K562 (cell line): Measurements from ENCODE around the gene MRPL3. TPM values are rescaled to one million over a fixed set of nuclear protein-coding genes. Genes with fewer than 3 reads are reported as not detected.

Source experiments
- ATAC-seq: fragments of 200-7000 bp; cut with Tn5 transposase; 3 replicates; pipeline ENCODE4 v1.9.1; 2020; ENCODE audit warnings: moderate library complexity
- BruUV-seq: library from RNA; stranded (reverse); fragments of 400-500 nt; replicated peaks from 2 replicates; lab custom pipeline; 2021; lab: Mats Ljungman, UMichigan
- CTCF ChIA-PET: fragments of 300-600 bp; formaldehyde crosslinking; extraction: SDS; loops from one replicate; lab custom pipeline; 2021; ENCODE audit warnings: low intra/inter-chr PET ratio; lab: Yijun Ruan, JAX
- POLR2A ChIA-PET: fragments of 300-600, 350-650 bp; sonication (Branson Sonifier 250); formaldehyde crosslinking; extraction: SDS; loops from one replicate; lab custom pipeline; 2021; ENCODE audit warnings: antibody characterized with exemption, inconsistent platforms; lab: Yijun Ruan, JAX
- DNase-seq, 4 experiments: peaks; one replicate each; pipeline versions ENCODE4 v3.0.0 to v3.0.0-alpha.2; 2011 to 2018; ENCODE audit warnings: low spot score in 3 of 4, mixed read lengths in 3 of 4; ENCODE audit errors: extremely low read depth in 1 of 4
- FAIRE-seq: peaks from 2 replicates; lab custom pipeline; 2011; peaks lifted over from hg19 to GRCh38; lab: Jason Lieb, UNC
- H2AFZ ChIP-seq: 2 replicates; pipeline ENCODE4 v1.6.0; 2011; ENCODE audit warnings: low read depth, low read length, control low read depth, inconsistent platforms
- H3K27ac ChIP-seq: fragments of 200-600 bp; 3 replicates; pipeline ENCODE4 v1.8.0; 2011; ENCODE audit warnings: low read depth, mild to moderate bottlenecking, control low read depth, inconsistent platforms, low read length, moderate library complexity, mixed read lengths; ENCODE audit errors: extremely low read depth
- H3K27me3 ChIP-seq, 2 experiments: fragments of 300-600 bp in 1 of 2; 2 replicates in 1 of 2; 3 replicates in 1 of 2; pipeline versions ENCODE4 v1.6.0 to v1.8.0; 2011; ENCODE audit warnings: inconsistent platforms in 2 of 2, low read length in 2 of 2, mild to moderate bottlenecking in 1 of 2, mixed read lengths in 1 of 2, moderate library complexity in 1 of 2; ENCODE audit not compliant: control insufficient read depth in 2 of 2, insufficient read depth in 2 of 2
- H3K36me3 ChIP-seq: fragments of 300-600 bp; 3 replicates; pipeline ENCODE4 v1.8.0; 2011; ENCODE audit warnings: mild to moderate bottlenecking, low read length, inconsistent platforms; ENCODE audit not compliant: control insufficient read depth, insufficient read depth
- H3K4me1 ChIP-seq, 2 experiments: fragments of 200-600 bp in 1 of 2; replicated peaks in 1 of 2; 2 replicates in 1 of 2; 3 replicates in 1 of 2; pipeline versions ENCODE4 v1.5.1 to v1.8.0; 2011; ENCODE audit warnings: inconsistent platforms in 2 of 2, low read length in 2 of 2, mild to moderate bottlenecking in 1 of 2, mixed read lengths in 1 of 2, moderate library complexity in 1 of 2; ENCODE audit not compliant: control insufficient read depth in 2 of 2, insufficient read depth in 2 of 2
- H3K4me2 ChIP-seq: 2 replicates; pipeline ENCODE4 v1.6.1; 2011; ENCODE audit warnings: low read length, control low read depth, inconsistent platforms, mixed read lengths; ENCODE audit not compliant: insufficient read depth
- H3K4me3 ChIP-seq: fragments of 200-600 bp; sonication (generic), shearing (Covaris generic); 2 replicates; pipeline ENCODE4 v1.5.1; 2016; ENCODE audit warnings: control low read depth, inconsistent platforms
- H3K79me2 ChIP-seq: fragments of 200-600 bp; 3 replicates; pipeline ENCODE4 v1.8.0; 2011; ENCODE audit warnings: low read length, inconsistent platforms; ENCODE audit not compliant: control insufficient read depth, insufficient read depth
- H3K9ac ChIP-seq, 2 experiments: 2 replicates each; pipeline versions ENCODE4 v1.6.0 to v1.6.1; 2011; ENCODE audit warnings: low read depth in 2 of 2, low read length in 2 of 2, control low read depth in 1 of 2, inconsistent platforms in 1 of 2, mild to moderate bottlenecking in 1 of 2, mixed read lengths in 1 of 2; ENCODE audit not compliant: insufficient read depth in 1 of 2
- H3K9me1 ChIP-seq: one replicate; pipeline ENCODE4 v1.6.0; 2011; ENCODE audit warnings: inconsistent platforms, mild to moderate bottlenecking, low read length, moderate library complexity; ENCODE audit not compliant: control insufficient read depth, insufficient read depth
- H3K9me3 ChIP-seq: replicated peaks from 2 replicates; pipeline ENCODE4 v1.5.1; 2011; ENCODE audit warnings: low read depth, low read length, inconsistent platforms; ENCODE audit not compliant: control insufficient read depth, insufficient read depth
- H4K20me1 ChIP-seq: replicated peaks from 2 replicates; pipeline ENCODE4 v1.6.1; 2011; ENCODE audit warnings: low read length, inconsistent platforms, mixed read lengths; ENCODE audit not compliant: control insufficient read depth, insufficient read depth
- CHD2 ChIP-seq: IDR thresholded peaks from 2 replicates; pipeline ENCODE4 v1.6.1; 2011; ENCODE audit warnings: low read depth, low read length
- DPF2 ChIP-seq: fragments of 450-650 bp; IDR thresholded peaks from 2 replicates; pipeline ENCODE4 v1.6.1; 2016
- ETV5 ChIP-seq: sonication (generic); formaldehyde crosslinking; IDR thresholded peaks from 2 replicates; pipeline ENCODE4 v1.4.0; 2020; ENCODE audit warnings: low read depth, mild to moderate bottlenecking, missing genetic modification reagents
- GATA2 ChIP-seq: sonication (generic); formaldehyde crosslinking; IDR thresholded peaks from 2 replicates; pipeline ENCODE4 v1.4.0; 2020; ENCODE audit warnings: mild to moderate bottlenecking, missing genetic modification reagents
- JUND ChIP-seq, 2 experiments: IDR thresholded peaks; 2 replicates in 1 of 2; 3 replicates in 1 of 2; pipeline ENCODE4 v1.6.1; 2011; ENCODE audit warnings: borderline replicate concordance in 2 of 2, low read depth in 2 of 2, low read length in 2 of 2, improper control_type of control experiment in 1 of 2, missing biosample characterization in 1 of 2, missing genetic modification characterization in 1 of 2, missing genetic modification reagents in 1 of 2
- PBX2 ChIP-seq, 2 experiments: IDR thresholded peaks in 1 of 2; conservative IDR thresholded peaks in 1 of 2; 2 replicates each; pipeline ENCODE4 v1.6.1; 2016; ENCODE audit warnings: low read depth in 2 of 2, mild to moderate bottlenecking in 1 of 2, missing compliant biosample characterization in 1 of 2, missing genetic modification characterization in 1 of 2, moderate library complexity in 1 of 2
- SP1 ChIP-seq: sonication (generic); formaldehyde crosslinking; IDR thresholded peaks from 2 replicates; pipeline ENCODE4 v1.8.1; 2022; ENCODE audit warnings: mild to moderate bottlenecking, missing genetic modification reagents
- TAL1 ChIP-seq: fragments of 450-650 bp; IDR thresholded peaks from 2 replicates; pipeline ENCODE4 v1.6.1; 2016; ENCODE audit warnings: mild to moderate bottlenecking
- TEAD2 ChIP-seq: fragments of 450-650 bp; IDR thresholded peaks from 2 replicates; pipeline ENCODE4 v1.6.1; 2016; ENCODE audit warnings: missing genetic modification characterization, control low read depth, missing compliant biosample characterization
- XRCC5 ChIP-seq: fragments of 200-400 bp; formaldehyde crosslinking; IDR thresholded peaks from 2 replicates; pipeline ENCODE4 v1.6.1; 2017; ENCODE audit warnings: low read depth, mild to moderate bottlenecking, low read length
- ZNF707 ChIP-seq: fragments of 250-450 bp; sonication (Bioruptor Pico); conservative IDR thresholded peaks from 2 replicates; pipeline ENCODE4 v1.8.0; 2022; ENCODE audit warnings: inconsistent platforms, mild to moderate bottlenecking, moderate library complexity
- in situ Hi-C: fragments of 300-500 bp; cut with MboI; formaldehyde crosslinking; loops from 4 replicates; pipeline ENCODE4 v1.15.0; 2018; ENCODE audit warnings: inconsistent platforms, mixed read lengths
- intact Hi-C: fragments of 100-400 bp; cut with micrococcal nuclease; formaldehyde crosslinking; loops from 2 replicates; pipeline ENCODE4 v1.14.2; 2022
- polyA plus RNA-seq, 8 experiments: library from polyadenylated mRNA; depleted of rRNA in 4 of 8; stranded (reverse) in 5 of 8; unstranded in 3 of 8; fragments of >200 nt; fragmentation: Nextera tagmentation in 2 of 8; fragmentation: Illumina TruSeq in 1 of 8; extraction: Ambion mirVana in 2 of 8; extraction: Trizol in 1 of 8; gene quantifications; 2 replicates each; pipeline versions ENCODE4 v1.2.1 to v1.2.3, GENCODE V29; 2011 to 2014; ENCODE audit warnings: inconsistent platforms in 1 of 8, missing spikeins in 1 of 8
- total RNA-seq, 7 experiments: library from RNA; depleted of rRNA in 6 of 7; stranded (reverse); fragments of >200 nt in 6 of 7; fragmentation: Illumina TruSeq in 2 of 7; extraction: Trizol in 2 of 7; gene quantifications; 2 replicates each; pipeline versions ENCODE4 v1.2.1 to v1.2.3, GENCODE V29; 2011 to 2021; ENCODE audit warnings: low replicate concordance in 1 of 7
- TF ChIP-seq, protein P1 (sequence below): sonication (generic); formaldehyde crosslinking; IDR thresholded peaks from 2 replicates; pipeline ENCODE4 v1.9.0; 2022; ENCODE audit warnings: mild to moderate bottlenecking, missing genetic modification reagents

Gene MRPL3
- total and polyA plus RNA-seq, 9 of the 15 experiments (the other 6 are each of a cell fraction or from before 2014, with no cell fraction given) = 81.7 to 340 (median 190) TPM

DNA sequence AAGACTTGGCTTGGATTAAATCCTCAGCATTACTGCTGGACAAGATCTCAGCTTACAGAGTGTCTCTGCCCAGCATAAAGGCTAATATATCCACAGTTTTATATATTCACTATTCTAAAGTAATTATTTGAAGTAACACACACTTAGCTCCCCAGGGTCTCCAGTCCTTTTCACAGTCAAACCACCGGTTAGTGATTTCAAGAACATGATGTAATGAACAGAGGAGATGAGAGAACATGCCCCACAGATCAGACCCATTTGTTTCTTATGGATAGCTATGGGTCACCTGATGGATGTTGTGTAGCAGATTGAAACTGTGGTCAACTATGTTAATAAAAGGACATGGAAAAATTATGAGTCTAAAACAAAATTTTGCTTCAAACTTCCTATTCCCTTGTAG, 44.8 kb upstream of the MRPL3 start (continued):
- TF ChIP-seq PBX2 (CRISPR knock-in tag; IDR thresholded peaks at IDR 0.05; ENCODE audit: low read depth) (no peak), PBX2 (tag; conservative IDR thresholded peaks at IDR 0.05; ENCODE audit: low read depth) (no peak), TAL1 (no peak), ETV5 (no peak)

DNA sequence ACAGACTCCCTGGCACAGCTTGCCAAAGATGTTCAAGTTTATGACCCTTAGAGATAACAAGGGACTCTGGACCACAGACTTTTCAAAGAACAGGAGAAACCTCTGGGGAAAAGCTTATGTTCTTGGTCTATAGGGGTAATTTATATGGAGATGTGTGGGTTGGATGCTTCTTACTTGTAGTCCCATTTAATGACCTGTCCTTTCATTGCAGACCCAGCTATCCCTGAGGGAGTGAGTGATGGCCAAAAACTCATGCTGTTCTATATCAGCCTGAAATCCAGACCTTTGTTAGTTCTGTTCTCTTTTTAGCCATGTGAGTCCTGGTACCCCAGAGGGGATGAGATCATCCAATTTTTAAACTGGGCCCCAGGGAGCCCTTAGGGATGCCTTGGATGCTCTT, 43.7 kb upstream of the MRPL3 start:
- Histone ChIP-seq H2AFZ (no peak overlapping the region), H3K9ac (no peak overlapping the region), H3K9me1 (no peaks in the 10 kb centered on the region), H3K4me3 (no peak overlapping the region), H4K20me1 (no peaks in the 10 kb centered on the region)
- no peak for FAIRE-seq
- BruUV-seq = no TSS peak
- CTCF ChIA-PET = no interaction called here
- POLR2A ChIA-PET = no interaction called here
- DNase-seq = no peak
- in situ Hi-C loops = no loop called here
- TF ChIP-seq, protein P1, sequence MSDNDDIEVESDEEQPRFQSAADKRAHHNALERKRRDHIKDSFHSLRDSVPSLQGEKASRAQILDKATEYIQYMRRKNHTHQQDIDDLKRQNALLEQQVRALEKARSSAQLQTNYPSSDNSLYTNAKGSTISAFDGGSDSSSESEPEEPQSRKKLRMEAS = no peak
- TF ChIP-seq ZNF707 (CRISPR knock-in tag) = no peak
- no peak for TF ChIP-seq CHD2
- TF ChIP-seq GATA2 (CRISPR knock-in tag) = no peak
- TF ChIP-seq DPF2 = no peak
- no peak for TF ChIP-seq SP1
- TF ChIP-seq JUND (IDR thresholded peaks at IDR 0.05; ENCODE audit: borderline replicate concordance, low read depth, low read length) = no peak
- no peak for TF ChIP-seq JUND (tag; IDR thresholded peaks at IDR 0.05; ENCODE audit: borderline replicate concordance, low read depth, low read length)
- TF ChIP-seq XRCC5 = no peak
- no peak for TF ChIP-seq TEAD2
- TF ChIP-seq, all 486 proteins: peak for 0
- ATAC-seq = no peak
- no peaks in the 10 kb centered on the region for H3K36me3 ChIP-seq
- H3K27me3 ChIP-seq = no peaks in the 10 kb centered on the region
- H3K9me3 ChIP-seq = no peaks in the 10 kb centered on the region
- no peaks in the 10 kb centered on the region for H3K79me2 ChIP-seq
- H3K4me2 ChIP-seq = no peak overlapping the region
- intact Hi-C loops = loop anchor here (10.0 kb wide), 1 partner anchor 488 kb away; the partner anchor contains the start of gene CPNE4
- H3K4me1 ChIP-seq = no peaks in the 10 kb centered on the region
- no peak overlapping the region for H3K27ac ChIP-seq
